HG03558 (cell line): ENCODE data around the gene PRSS38.

Source experiments
- ATAC-seq: cut with Tn5 transposase; IDR thresholded peaks from one replicate; pipeline ENCODE4 v1.9.1; 2021; ENCODE audit warnings: moderate number of reproducible peaks; ENCODE audit not compliant: unreplicated experiment; ENCODE audit errors: extremely low read depth

The PRSS38 gene

GRCh38 chr1:227792216-227793078 lies 23.0 kb upstream of the PRSS38 start:
- ATAC-seq: no peak

- no peak for ATAC-seq
Observed at GRCh38 chr1:227793079-227793947, 22.2 kb upstream of the PRSS38 start.

GRCh38 chr1:227793948-227794816 lies 21.3 kb upstream of the PRSS38 start:
- ATAC-seq: no peak

GRCh38 chr1:227794817-227795192 lies 20.7 kb upstream of the PRSS38 start:
- no peak for ATAC-seq

GRCh38 chr1:227795732-227796131 lies 19.7 kb upstream of the PRSS38 start:
- no peak for ATAC-seq

GRCh38 chr1:227796359-227796915 lies 19.0 kb upstream of the PRSS38 start:
- no peak for ATAC-seq

GRCh38 chr1:227797144-227797543 lies 18.3 kb upstream of the PRSS38 start:
- ATAC-seq: no peak

GRCh38 chr1:227797625-227798024 lies 17.9 kb upstream of the PRSS38 start:
- ATAC-seq: no peak

GRCh38 chr1:227798078-227798802 lies 17.2 kb upstream of the PRSS38 start:
- no peak for ATAC-seq

- no peak for ATAC-seq
Observed at GRCh38 chr1:227799756-227800155, 15.7 kb upstream of the PRSS38 start.

GRCh38 chr1:227803933-227804332 lies 11.5 kb upstream of the PRSS38 start:
- no peak for ATAC-seq

GRCh38 chr1:227805606-227806197 lies 9.8 kb upstream of the PRSS38 start:
- no peak for ATAC-seq

- no peak for ATAC-seq
Observed at GRCh38 chr1:227808566-227808965, 6.9 kb upstream of the PRSS38 start.

GRCh38 chr1:227809026-227809425 lies 6.4 kb upstream of the PRSS38 start:
- ATAC-seq: no peak

- ATAC-seq: no peak
Observed at GRCh38 chr1:227813962-227814361, 1.5 kb upstream of the PRSS38 start.

- no peak for ATAC-seq
Observed at GRCh38 chr1:227816750-227817446, 1.4 kb downstream of the PRSS38 start.

- ATAC-seq: no peak
Observed at GRCh38 chr1:227823537-227823936, 8.1 kb downstream of the PRSS38 start.

- ATAC-seq: no peak
Observed at GRCh38 chr1:227824204-227824603, 8.7 kb downstream of the PRSS38 start.
